Fibroblast of villous mesenchyme (primary cell): ENCODE measurements around the gene ZNF646. TPM values are rescaled to one million over a fixed set of nuclear protein-coding genes. Genes with fewer than 3 reads are reported as not detected.

Experiments
- DNase-seq: peaks from one replicate; pipeline ENCODE4 v3.0.0-alpha.2; 2010; ENCODE audit warnings: low read depth
- H3K4me3 ChIP-seq: 2 replicates; pipeline ENCODE4 v1.5.1; 2011; ENCODE audit warnings: low read depth, mild to moderate bottlenecking, low read length
- CTCF ChIP-seq: IDR thresholded peaks from 2 replicates; pipeline ENCODE4 v1.5.1; 2012; ENCODE audit warnings: low read depth, mild to moderate bottlenecking, low read length; ENCODE audit not compliant: insufficient read depth
- total RNA-seq: library from RNA; depleted of rRNA; stranded (reverse); fragments of >200 nt; gene quantifications from 2 replicates; pipeline ENCODE4 v1.2.3, GENCODE V29; 2012

The ZNF646 gene
- total RNA-seq, 1 donor: 13.4 TPM

DNA sequence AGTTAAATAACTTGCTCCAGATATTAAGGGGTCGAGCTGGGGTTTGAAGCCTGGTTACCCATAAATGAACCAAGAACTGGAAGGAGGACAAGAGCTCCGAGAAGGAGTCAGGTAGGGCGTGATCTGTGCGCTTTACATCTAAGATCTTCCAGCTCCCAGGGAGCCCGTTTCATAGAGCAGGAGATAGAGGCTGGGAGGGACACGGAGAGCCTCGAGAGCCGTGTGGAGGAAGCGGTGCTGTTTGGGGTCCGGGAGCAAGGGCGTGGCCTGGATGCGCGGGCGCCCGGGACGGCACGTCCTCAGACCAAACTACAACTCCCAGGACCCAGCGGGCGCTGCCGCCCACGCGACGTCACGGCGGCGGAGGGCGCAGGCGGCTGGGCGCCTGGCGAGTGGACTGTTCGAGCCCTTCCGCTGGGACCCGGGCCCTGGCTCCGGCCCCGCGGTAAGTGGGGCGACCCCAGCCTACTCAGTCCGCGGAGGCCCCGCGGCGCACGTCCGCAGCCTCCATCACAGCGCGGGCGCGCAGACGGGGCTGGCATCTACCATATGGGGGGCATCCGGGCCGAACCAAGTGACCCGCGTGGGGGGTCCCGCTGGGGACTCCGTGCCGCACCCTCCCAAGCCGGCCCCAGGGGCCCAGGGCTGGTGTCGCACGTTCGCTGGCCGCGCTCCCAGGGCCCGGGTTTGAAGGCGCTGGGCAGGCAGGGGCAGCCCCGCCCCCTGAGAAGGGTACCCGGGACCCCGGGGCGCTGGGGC, 34.0 kb downstream of the ZNF646 start, which contains the start of gene BCKDK:
Gene BCKDK, plus strand, starts transcription at position 352 of the 759 bp plus-strand sequence. CDS start 838 bp downstream, outside the sequence.
- no peak for TF ChIP-seq CTCF
- peak; percentile 60 for DNase-seq
- H3K4me3 ChIP-seq: peak within 1 kb of the TSS; percentile 90

GRCh38 chr16:31108794-31109558, 34.8 kb downstream of the ZNF646 start:
- no peak for TF ChIP-seq CTCF
- DNase-seq: no peak

GRCh38 chr16:31109622-31110021, 35.4 kb downstream of the ZNF646 start:
- peak overlapping the region; percentile 90 for H3K4me3 ChIP-seq
- no peak for DNase-seq
- TF ChIP-seq CTCF: no peak

More at GRCh38 chr16:31108794-31109558, 34.8 kb downstream of the ZNF646 start:
- H3K4me3 ChIP-seq: peak overlapping the region; percentile 90

DNA sequence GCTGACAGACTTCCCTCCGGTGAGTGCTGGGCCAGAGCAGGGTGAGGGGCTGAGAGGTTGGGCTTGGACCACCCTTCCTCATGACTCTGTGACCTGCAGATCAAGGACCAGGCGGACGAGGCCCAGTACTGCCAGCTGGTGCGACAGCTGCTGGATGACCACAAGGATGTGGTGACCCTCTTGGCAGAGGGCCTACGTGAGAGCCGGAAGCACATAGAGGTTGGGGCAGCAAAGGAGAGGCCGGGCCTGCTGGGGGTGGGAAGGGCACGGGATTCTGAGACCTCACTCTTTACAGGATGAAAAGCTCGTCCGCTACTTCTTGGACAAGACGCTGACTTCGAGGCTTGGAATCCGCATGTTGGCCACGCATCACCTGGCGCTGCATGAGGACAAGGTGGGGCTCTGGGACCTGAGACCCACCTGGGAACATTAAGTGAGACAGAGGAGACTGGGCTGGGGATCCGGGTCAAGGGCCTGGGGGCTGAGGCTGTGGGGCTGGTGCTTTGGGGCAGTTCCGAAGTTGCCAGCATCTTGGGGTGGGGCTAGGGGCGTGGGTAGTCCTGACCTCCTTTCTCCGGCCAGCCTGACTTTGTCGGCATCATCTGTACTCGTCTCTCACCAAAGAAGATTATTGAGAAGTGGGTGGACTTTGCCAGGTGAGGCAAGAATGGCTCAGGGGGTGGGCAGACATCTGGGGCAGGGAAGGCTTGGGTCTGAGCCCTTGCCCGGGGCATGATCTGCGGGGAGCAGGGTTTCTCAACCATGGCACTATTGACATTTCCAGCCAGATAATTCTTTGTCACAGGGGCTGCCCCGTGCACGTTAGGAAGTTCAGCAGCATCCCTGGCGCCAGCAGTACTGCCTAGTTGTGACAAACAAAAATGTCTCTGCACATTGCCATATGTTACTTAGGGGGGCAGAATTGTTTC, 36.1 kb downstream of the ZNF646 start:
- TF ChIP-seq CTCF: no peak
- no peak overlapping the region for H3K4me3 ChIP-seq
- DNase-seq: no peak

DNA sequence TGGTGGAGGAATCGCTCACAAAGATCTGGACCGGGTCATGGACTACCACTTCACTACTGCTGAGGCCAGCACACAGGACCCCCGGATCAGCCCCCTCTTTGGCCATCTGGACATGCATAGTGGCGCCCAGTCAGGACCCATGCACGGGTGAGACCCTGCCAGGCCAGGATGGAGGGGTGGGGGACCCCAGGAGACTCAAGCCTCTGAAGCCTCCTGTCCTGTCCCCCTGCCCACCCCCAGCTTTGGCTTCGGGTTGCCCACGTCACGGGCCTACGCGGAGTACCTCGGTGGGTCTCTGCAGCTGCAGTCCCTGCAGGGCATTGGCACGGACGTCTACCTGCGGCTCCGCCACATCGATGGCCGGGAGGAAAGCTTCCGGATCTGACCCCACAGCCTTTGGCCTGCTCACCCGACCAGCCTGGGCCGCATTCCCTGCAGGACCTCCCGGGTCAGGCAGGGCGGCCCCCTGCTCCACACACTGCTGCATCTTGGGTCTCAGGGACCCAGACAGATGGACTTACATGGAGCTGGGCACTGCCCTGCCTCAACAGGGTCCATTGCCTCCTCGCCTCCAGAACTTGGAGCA, 37.8 kb downstream of the ZNF646 start:
- TF ChIP-seq CTCF: no peak
- H3K4me3 ChIP-seq: no peak overlapping the region
- DNase-seq: no peak

DNA sequence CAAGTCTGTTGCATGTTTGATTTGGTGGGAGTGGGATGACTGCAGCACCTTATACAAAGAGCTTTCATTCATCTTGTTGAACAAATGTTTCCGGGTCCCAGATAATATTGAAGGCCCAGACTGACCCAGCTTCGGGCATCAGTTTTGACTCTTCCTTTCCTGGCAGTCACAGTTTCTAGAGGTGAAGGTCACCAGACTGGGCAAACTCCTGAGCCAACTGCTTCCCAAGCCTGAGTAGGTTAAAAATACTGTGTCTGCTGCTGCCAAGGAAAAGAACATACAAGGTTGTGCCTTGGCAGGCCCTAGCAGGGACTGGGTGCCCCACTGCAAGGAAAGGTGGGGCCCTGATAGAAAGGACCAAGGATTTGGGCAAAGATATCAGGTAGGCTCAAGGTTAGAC, 38.5 kb downstream of the ZNF646 start:
- H3K4me3 ChIP-seq: no peak overlapping the region
- no peak for DNase-seq
- TF ChIP-seq CTCF: no peak
